Vagina (tissue), 2 donors: ENCODE data around the gene POC1B. TPM values are rescaled to one million over a fixed set of nuclear protein-coding genes. Genes with fewer than 3 reads are reported as not detected.
A peak's percentile ranks its signal among the peaks of the same experiment; 100 is the strongest.

ENCODE experiments used
- DNase-seq, 2 donors: peaks; one replicate each; pipeline ENCODE4 v3.0.0-alpha.2; 2017; ENCODE audit errors: extremely low spot score in 2 of 2
- H3K27ac ChIP-seq: fragments of 200-600 bp; sonication (generic); one replicate; pipeline ENCODE4 v1.5.1; 2019
- H3K27me3 ChIP-seq: fragments of 200-600 bp; sonication (generic); one replicate; pipeline ENCODE4 v1.5.1; 2019
- H3K36me3 ChIP-seq, 2 donors: fragments of 200-600 bp; sonication (generic); one replicate each; pipeline ENCODE4 v1.5.1; 2017 to 2019
- H3K4me1 ChIP-seq: fragments of 200-600 bp; sonication (generic); one replicate; pipeline ENCODE4 v1.5.1; 2019
- H3K4me3 ChIP-seq, 2 donors: fragments of 200-600 bp; sonication (generic); 1 replicate in 1 of 2; 2 replicates in 1 of 2; pipeline ENCODE4 v1.5.1; 2016 to 2019
- H3K9me3 ChIP-seq: fragments of 200-600 bp; sonication (generic); one replicate; pipeline ENCODE4 v1.5.1; 2019
- CTCF ChIP-seq, 3 experiments: fragments of 450-650 bp in 2 of 3; fragments of 200-600 bp in 1 of 3; sonication (generic) in 1 of 3; IDR thresholded peaks; one replicate each; pipeline ENCODE4 v1.5.1; 2017 to 2019; ENCODE audit warnings: antibody characterized with exemption in 3 of 3, mild to moderate bottlenecking in 2 of 3, moderate library complexity in 2 of 3
- POLR2A ChIP-seq, 2 donors: fragments of 450-650 bp; IDR thresholded peaks; one replicate each; pipeline ENCODE4 v1.6.1; 2017; ENCODE audit warnings: antibody characterized with exemption in 2 of 2, mild to moderate bottlenecking in 2 of 2, moderate library complexity in 2 of 2
- POLR2AphosphoS5 ChIP-seq, 2 donors: sonication (generic); formaldehyde crosslinking; IDR thresholded peaks; one replicate each; pipeline ENCODE4 v1.9.0; 2017; ENCODE audit warnings: antibody characterized with exemption in 2 of 2, mild to moderate bottlenecking in 2 of 2, low read depth in 1 of 2; ENCODE audit not compliant: insufficient read depth in 1 of 2
- intact Hi-C: fragments of 100-400 bp; cut with DNase I; formaldehyde crosslinking; loops from one replicate; pipeline ENCODE4 v1.15.1; 2023
- total RNA-seq: library from RNA; depleted of rRNA; stranded (reverse); fragments of >200 nt; gene quantifications from one replicate; pipeline ENCODE4 v1.2.3, GENCODE V29; 2016

Gene POC1B
- total RNA-seq, 1 donor from 2014 or later = 18.9 TPM

GRCh38 chr12:89384050-89384758 lies 141.6 kb downstream of the POC1B start:
- TF ChIP-seq CTCF (IDR thresholded peaks at IDR 0.05) (no peak), POLR2AphosphoS5 (IDR thresholded peaks at IDR 0.05; ENCODE audit: insufficient read depth in 1 of 2, low read depth in 1 of 2) (peak in 1 of 2 donors; percentile 55), POLR2A (IDR thresholded peaks at IDR 0.05) (no peak)
- no peak for DNase-seq
- H3K4me1 ChIP-seq = peaks cover 26% of the 10 kb centered on the region
- no peak overlapping the region for H3K4me3 ChIP-seq
- no peaks in the 10 kb centered on the region for H3K36me3 ChIP-seq
- no peaks in the 10 kb centered on the region for H3K27me3 ChIP-seq
- no peaks in the 10 kb centered on the region for H3K9me3 ChIP-seq
- no peak overlapping the region for H3K27ac ChIP-seq
- intact Hi-C loops = no loop called here

- H3K27ac ChIP-seq = no peak overlapping the region
- intact Hi-C loops = no loop called here
- H3K4me3 ChIP-seq = no peak overlapping the region
- no peak for DNase-seq
- TF ChIP-seq POLR2AphosphoS5 (IDR thresholded peaks at IDR 0.05; ENCODE audit: insufficient read depth in 1 of 2, low read depth in 1 of 2) = no peak
- H3K36me3 ChIP-seq = no peaks in the 10 kb centered on the region
- no peaks in the 10 kb centered on the region for H3K9me3 ChIP-seq
- H3K27me3 ChIP-seq = no peaks in the 10 kb centered on the region
- peaks cover 26% of the 10 kb centered on the region for H3K4me1 ChIP-seq
Observed at GRCh38 chr12:89383235-89384049, 142.4 kb downstream of the POC1B start.

GRCh38 chr12:89382328-89382727 lies 143.5 kb downstream of the POC1B start:
- intact Hi-C loops = no loop called here
- Histone ChIP-seq H3K4me3 (no peak overlapping the region), H3K27me3 (no peaks in the 10 kb centered on the region), H3K27ac (no peak overlapping the region), H3K4me1 (peaks cover 26% of the 10 kb centered on the region), H3K36me3 (no peaks in the 10 kb centered on the region), H3K9me3 (no peaks in the 10 kb centered on the region)
- DNase-seq = no peak
- TF ChIP-seq POLR2AphosphoS5 (IDR thresholded peaks at IDR 0.05; ENCODE audit: insufficient read depth in 1 of 2, low read depth in 1 of 2) (no peak), POLR2A (IDR thresholded peaks at IDR 0.05) (no peak), CTCF (IDR thresholded peaks at IDR 0.05) (no peak)

- intact Hi-C loops = no loop called here
Observed at GRCh38 chr12:89379839-89380467, 145.9 kb downstream of the POC1B start.

More at GRCh38 chr12:89379839-89380467, 145.9 kb downstream of the POC1B start:
- H3K27ac ChIP-seq = no peak overlapping the region
- H3K27me3 ChIP-seq = no peaks in the 10 kb centered on the region
- H3K9me3 ChIP-seq = no peaks in the 10 kb centered on the region
- H3K4me1 ChIP-seq = peaks cover 23% of the 10 kb centered on the region
- TF ChIP-seq CTCF (IDR thresholded peaks at IDR 0.05) (no peak), POLR2A (IDR thresholded peaks at IDR 0.05) (no peak), POLR2AphosphoS5 (IDR thresholded peaks at IDR 0.05; ENCODE audit: insufficient read depth in 1 of 2, low read depth in 1 of 2) (no peak)
- no peaks in the 10 kb centered on the region for H3K36me3 ChIP-seq
- no peak overlapping the region for H3K4me3 ChIP-seq
- DNase-seq = no peak
